Body of pancreas (tissue), 4 donors: Measurements from ENCODE around the gene CFI. TPM values are rescaled to one million over a fixed set of nuclear protein-coding genes. Genes with fewer than 3 reads are reported as not detected.
A peak's percentile ranks its signal among the peaks of the same experiment; 100 is the strongest.

ENCODE experiments used
- ATAC-seq: fragments of 150-250 bp; one replicate; pipeline ENCODE4 v1.9.1; 2016
- DNase-seq, 4 donors: peaks; one replicate each; pipeline ENCODE4 v3.0.0-alpha.2; 2019
- H3K27ac ChIP-seq, 4 donors: fragments of 200-600 bp; sonication (generic); 1 replicate in 3 of 4; 2 replicates in 1 of 4; pipeline versions ENCODE4 v1.5.1 to v1.6.1; 2016 to 2019; ENCODE audit warnings: mild to moderate bottlenecking in 1 of 4, mixed read lengths in 1 of 4, moderate library complexity in 1 of 4
- H3K27me3 ChIP-seq, 2 donors: fragments of 200-600 bp; sonication (generic); one replicate each; pipeline ENCODE4 v1.6.0; 2016; ENCODE audit warnings: mild to moderate bottlenecking in 1 of 2
- H3K36me3 ChIP-seq, 2 donors: fragments of 200-600 bp; sonication (generic); replicated peaks in 1 of 2; 2 replicates each; pipeline ENCODE4 v1.5.1; 2016; ENCODE audit warnings: low read depth in 2 of 2; ENCODE audit not compliant: insufficient read depth in 1 of 2
- H3K4me1 ChIP-seq: fragments of 200-600 bp; sonication (generic); one replicate; pipeline ENCODE4 v1.6.0; 2016
- H3K4me3 ChIP-seq, 2 donors: fragments of 200-600 bp; sonication (generic); 1 replicate in 1 of 2; 2 replicates in 1 of 2; pipeline ENCODE4 v1.5.1; 2016 to 2019
- H3K9me3 ChIP-seq, 3 donors: fragments of 200-600 bp; sonication (generic); 1 replicate in 2 of 3; 2 replicates in 1 of 3; pipeline ENCODE4 v1.5.1; 2016
- POLR2A ChIP-seq, 3 donors: fragments of 450-650 bp; IDR thresholded peaks; one replicate each; pipeline ENCODE4 v1.6.1; 2016; ENCODE audit warnings: antibody characterized with exemption in 3 of 3, mild to moderate bottlenecking in 2 of 3
- WGBS, 2 donors: methylation state at CpG; one replicate each; pipeline ENCODE4 v1.1.5; 2017; 5-methylcytosine and 5-hydroxymethylcytosine counted together
- intact Hi-C: fragments of 100-400 bp; cut with DNase I; formaldehyde crosslinking; loops from one replicate; pipeline ENCODE4 v1.15.1; 2023
- total RNA-seq, 2 donors: library from RNA; depleted of rRNA; stranded (reverse); fragments of >200 nt; gene quantifications; one replicate each; pipeline ENCODE4 v1.1.0, GENCODE V29; 2016
- TF ChIP-seq, protein P1 (sequence below), 7 experiments: fragments of 450-650 bp in 4 of 7; fragments of 200-600 bp in 3 of 7; sonication (generic) in 3 of 7; IDR thresholded peaks; one replicate each; pipeline ENCODE4 v1.5.1; 2016 to 2019; ENCODE audit warnings: antibody characterized with exemption in 7 of 7

The CFI gene
- total RNA-seq, 2 donors from 2014 or later, result 15.8 to 31.6 TPM

DNA sequence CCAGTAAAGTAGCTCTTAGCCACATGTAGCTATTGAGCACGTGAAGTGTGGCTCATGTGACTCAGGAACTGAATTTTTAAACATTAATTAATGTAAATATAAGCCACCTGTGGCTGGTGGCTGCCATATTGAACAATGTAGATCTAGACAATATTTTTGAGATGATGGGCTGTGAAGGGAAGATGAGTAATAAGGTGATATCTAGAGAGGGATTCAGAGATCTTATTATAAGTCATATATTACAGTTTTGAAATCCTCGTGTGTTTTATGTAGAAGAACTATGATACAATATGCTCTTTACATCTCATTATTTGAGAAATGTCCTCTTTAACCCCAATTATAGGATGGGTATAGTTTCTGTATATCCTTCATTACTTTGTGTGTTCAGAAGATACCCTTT, 19.4 kb upstream of the CFI start:
- no peaks in the 10 kb centered on the region for H3K9me3 ChIP-seq
- DNase-seq, result no peak
- no peaks in the 10 kb centered on the region for H3K27me3 ChIP-seq
- H3K27ac ChIP-seq, result no peak overlapping the region
- peaks cover 18% of the 10 kb centered on the region for H3K4me1 ChIP-seq
- ATAC-seq, result no peak
- intact Hi-C loops, result no loop called here
- no peak for TF ChIP-seq POLR2A (IDR thresholded peaks at IDR 0.05)
- TF ChIP-seq, protein P1, sequence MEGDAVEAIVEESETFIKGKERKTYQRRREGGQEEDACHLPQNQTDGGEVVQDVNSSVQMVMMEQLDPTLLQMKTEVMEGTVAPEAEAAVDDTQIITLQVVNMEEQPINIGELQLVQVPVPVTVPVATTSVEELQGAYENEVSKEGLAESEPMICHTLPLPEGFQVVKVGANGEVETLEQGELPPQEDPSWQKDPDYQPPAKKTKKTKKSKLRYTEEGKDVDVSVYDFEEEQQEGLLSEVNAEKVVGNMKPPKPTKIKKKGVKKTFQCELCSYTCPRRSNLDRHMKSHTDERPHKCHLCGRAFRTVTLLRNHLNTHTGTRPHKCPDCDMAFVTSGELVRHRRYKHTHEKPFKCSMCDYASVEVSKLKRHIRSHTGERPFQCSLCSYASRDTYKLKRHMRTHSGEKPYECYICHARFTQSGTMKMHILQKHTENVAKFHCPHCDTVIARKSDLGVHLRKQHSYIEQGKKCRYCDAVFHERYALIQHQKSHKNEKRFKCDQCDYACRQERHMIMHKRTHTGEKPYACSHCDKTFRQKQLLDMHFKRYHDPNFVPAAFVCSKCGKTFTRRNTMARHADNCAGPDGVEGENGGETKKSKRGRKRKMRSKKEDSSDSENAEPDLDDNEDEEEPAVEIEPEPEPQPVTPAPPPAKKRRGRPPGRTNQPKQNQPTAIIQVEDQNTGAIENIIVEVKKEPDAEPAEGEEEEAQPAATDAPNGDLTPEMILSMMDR (IDR thresholded peaks at IDR 0.05), result no peak
- no peak overlapping the region for H3K4me3 ChIP-seq
- H3K36me3 ChIP-seq, result peaks cover 5 to 8% of the 10 kb centered on the region in 2 donors
- 65 to 75% methylated on average over 2 of the region's 2 CpGs for WGBS, 2 donors

DNA sequence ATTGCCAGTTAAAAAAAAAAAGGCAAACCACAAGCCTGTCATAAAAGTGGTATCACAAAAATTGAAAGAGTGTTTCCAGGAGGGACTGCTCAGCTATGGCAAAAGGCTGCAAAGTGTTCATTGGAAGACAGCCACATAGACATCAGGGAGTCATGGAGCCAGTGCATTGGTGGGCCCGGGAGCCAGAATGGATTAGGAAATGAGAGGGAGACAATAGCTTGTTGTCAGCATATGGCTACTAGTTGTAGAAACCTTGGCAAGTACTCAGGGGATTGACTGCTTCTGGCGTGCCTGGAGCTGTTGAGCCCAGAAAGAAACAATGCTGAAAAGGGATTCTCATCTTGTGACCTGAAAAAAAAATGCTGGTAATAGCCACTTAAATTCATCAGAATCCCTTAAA, 18.8 kb upstream of the CFI start:
- H3K4me3 ChIP-seq, result no peak overlapping the region
- intact Hi-C loops, result no loop called here
- WGBS, 2 donors, result 76 to 81% methylated on average over 2 of the region's 2 CpGs
- ATAC-seq (no peak), DNase-seq (no peak)
- peaks cover 5 to 8% of the 10 kb centered on the region in 2 donors for H3K36me3 ChIP-seq
- H3K27ac ChIP-seq, result no peak overlapping the region
- H3K9me3 ChIP-seq, result no peaks in the 10 kb centered on the region
- TF ChIP-seq, protein P1 (IDR thresholded peaks at IDR 0.05), result no peak
- TF ChIP-seq POLR2A (IDR thresholded peaks at IDR 0.05), result no peak
- H3K4me1 ChIP-seq, result peaks cover 19% of the 10 kb centered on the region
- no peaks in the 10 kb centered on the region for H3K27me3 ChIP-seq

DNA sequence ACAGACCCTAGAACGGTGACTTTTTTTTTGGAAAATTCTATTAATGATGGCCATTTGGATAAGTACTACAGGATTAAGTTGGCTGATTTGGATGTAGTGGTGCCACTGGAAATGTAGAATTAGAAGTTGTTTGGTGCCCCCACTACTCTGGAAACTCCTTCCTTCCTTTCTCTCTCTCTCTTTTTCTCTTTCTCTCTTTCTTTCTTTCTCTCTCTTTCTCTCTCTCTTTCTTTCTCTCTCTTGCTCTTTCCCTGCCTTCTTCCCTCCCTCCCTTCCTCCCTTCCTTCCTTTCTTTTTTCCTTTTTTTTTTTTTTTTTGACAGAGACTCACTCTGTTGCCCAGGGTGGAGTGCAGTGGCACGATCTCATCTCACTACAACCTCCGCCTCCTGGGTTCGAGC, 16.5 kb upstream of the CFI start:
- TF ChIP-seq, protein P1 (IDR thresholded peaks at IDR 0.05), result no peak
- Histone ChIP-seq H3K36me3 (peaks cover 3 to 5% of the 10 kb centered on the region in 2 donors), H3K9me3 (no peaks in the 10 kb centered on the region), H3K27ac (no peak overlapping the region), H3K27me3 (no peaks in the 10 kb centered on the region), H3K4me3 (no peak overlapping the region), H3K4me1 (peaks cover 24% of the 10 kb centered on the region)
- no peak for DNase-seq
- intact Hi-C loops, result no loop called here
- WGBS, 2 donors, result 91 to 97% methylated on average over 4 of the region's 4 CpGs
- no peak for ATAC-seq

DNA sequence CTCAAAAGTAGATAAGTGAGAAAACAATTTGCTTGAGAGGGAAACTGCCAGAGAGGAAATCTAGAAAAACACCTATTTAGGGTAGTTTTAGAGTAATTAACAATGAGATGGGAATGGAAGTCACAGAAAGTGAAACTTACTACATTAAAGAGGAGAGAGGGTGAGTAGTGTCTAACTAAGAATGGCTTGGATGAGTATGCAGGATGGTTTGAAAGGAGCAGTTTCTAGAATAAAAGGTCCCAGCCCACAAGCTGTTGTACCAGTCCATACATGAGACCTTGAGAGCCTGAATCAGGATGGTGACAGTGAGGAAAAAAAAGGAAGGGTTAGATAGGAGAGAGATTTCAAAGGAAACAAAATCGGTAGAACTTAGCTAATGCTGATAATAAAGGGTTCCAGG, 15.1 kb upstream of the CFI start:
- Histone ChIP-seq H3K9me3 (no peaks in the 10 kb centered on the region), H3K4me3 (no peak overlapping the region), H3K27ac (no peak overlapping the region), H3K27me3 (no peaks in the 10 kb centered on the region), H3K4me1 (peaks cover 24% of the 10 kb centered on the region), H3K36me3 (no peaks in the 10 kb centered on the region)
- ATAC-seq, result no peak
- intact Hi-C loops, result no loop called here
- no peak for TF ChIP-seq POLR2A (IDR thresholded peaks at IDR 0.05)
- TF ChIP-seq, protein P1 (IDR thresholded peaks at IDR 0.05), result no peak
- WGBS, 2 donors, result 15 to 27% methylated on average over 1 of the region's 1 CpG
- DNase-seq, result no peak

DNA sequence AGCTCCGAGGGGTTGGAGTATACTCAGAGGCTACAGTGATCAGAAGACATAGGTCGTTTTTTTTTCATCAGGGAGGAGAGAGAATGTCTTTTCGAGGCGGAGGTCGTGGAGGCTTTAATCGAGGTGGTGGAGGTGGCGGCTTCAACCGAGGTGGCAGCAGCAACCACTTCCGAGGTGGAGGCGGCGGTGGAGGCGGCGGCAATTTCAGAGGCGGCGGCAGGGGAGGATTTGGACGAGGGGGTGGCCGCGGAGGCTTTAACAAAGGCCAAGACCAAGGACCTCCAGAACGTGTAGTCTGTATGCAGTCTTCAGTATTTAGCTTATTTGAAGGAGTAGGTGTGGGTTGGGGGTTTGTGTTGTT, 14.3 kb upstream of the CFI start:
- Histone ChIP-seq H3K4me3 (peak overlapping the region; percentile 60 to 62), H3K27ac (peak overlapping the region in 3 of 4 donors; percentile 70 to 97 (median 95)), H3K36me3 (no peaks in the 10 kb centered on the region), H3K4me1 (peaks cover 24% of the 10 kb centered on the region), H3K9me3 (no peaks in the 10 kb centered on the region), H3K27me3 (no peaks in the 10 kb centered on the region)
- intact Hi-C loops, result no loop called here
- 1% methylated on average over 19 of the region's 19 CpGs for WGBS, 2 donors
- DNase-seq (peak in 1 of 4 donors; percentile 31), ATAC-seq (peak; percentile 4)
- no peak for TF ChIP-seq POLR2A (IDR thresholded peaks at IDR 0.05)
- TF ChIP-seq, protein P1 (IDR thresholded peaks at IDR 0.05), result no peak
